Cardiac muscle cell (in vitro differentiated cells and primary cell): Measurements from ENCODE around the gene INPP5A. TPM values are rescaled to one million over a fixed set of nuclear protein-coding genes. Genes with fewer than 3 reads are reported as not detected.

ENCODE experiments used
- DNase-seq, 2 donors: peaks; one replicate each; pipeline versions ENCODE4 v3.0.0 to v3.0.0-alpha.2; 2010 to 2017; ENCODE audit warnings: low read depth in 1 of 2, low spot score in 1 of 2
- H3K27ac ChIP-seq: fragments of 200-600 bp; sonication (generic); 2 replicates; pipeline ENCODE4 v1.5.1; 2016
- H3K27me3 ChIP-seq: fragments of 200-600 bp; sonication (generic); 2 replicates; pipeline ENCODE4 v1.6.0; 2016; ENCODE audit warnings: control low read depth
- H3K36me3 ChIP-seq: fragments of 200-600 bp; sonication (generic); 2 replicates; pipeline ENCODE4 v1.5.1; 2016; ENCODE audit warnings: control low read depth
- H3K4me1 ChIP-seq: fragments of 200-600 bp; sonication (generic); 2 replicates; pipeline ENCODE4 v1.8.1; 2017; ENCODE audit warnings: low read depth, mild to moderate bottlenecking, mixed run types
- H3K4me3 ChIP-seq: fragments of 200-600 bp; sonication (generic); 2 replicates; pipeline ENCODE4 v1.5.1; 2016; ENCODE audit warnings: mild to moderate bottlenecking
- H3K9me3 ChIP-seq: fragments of 200-600 bp; sonication (generic); 2 replicates; pipeline ENCODE4 v1.5.1; 2017; ENCODE audit warnings: low read depth, mild to moderate bottlenecking, control low read depth
- polyA plus RNA-seq: library from polyadenylated mRNA; unstranded; fragments of >200 nt; fragmentation: Nextera tagmentation; extraction: Ambion mirVana; gene quantifications from 2 replicates; pipeline ENCODE4 v1.2.1, GENCODE V29; 2016
- total RNA-seq: library from RNA; depleted of rRNA; stranded (reverse); fragments of >200 nt; gene quantifications from 2 replicates; pipeline ENCODE4 v1.2.3, GENCODE V29; 2016
- TF ChIP-seq, protein P1 (sequence below): IDR thresholded peaks from 2 replicates; pipeline ENCODE4 v1.5.1; 2012; ENCODE audit warnings: low read depth, mild to moderate bottlenecking, low read length

Gene INPP5A
- total and polyA plus RNA-seq, 2 experiments from 2014 or later: 87.0 to 90.4 TPM

GRCh38 chr10:132542819-132543218 lies 5.2 kb downstream of the INPP5A start:
- TF ChIP-seq, protein P1, sequence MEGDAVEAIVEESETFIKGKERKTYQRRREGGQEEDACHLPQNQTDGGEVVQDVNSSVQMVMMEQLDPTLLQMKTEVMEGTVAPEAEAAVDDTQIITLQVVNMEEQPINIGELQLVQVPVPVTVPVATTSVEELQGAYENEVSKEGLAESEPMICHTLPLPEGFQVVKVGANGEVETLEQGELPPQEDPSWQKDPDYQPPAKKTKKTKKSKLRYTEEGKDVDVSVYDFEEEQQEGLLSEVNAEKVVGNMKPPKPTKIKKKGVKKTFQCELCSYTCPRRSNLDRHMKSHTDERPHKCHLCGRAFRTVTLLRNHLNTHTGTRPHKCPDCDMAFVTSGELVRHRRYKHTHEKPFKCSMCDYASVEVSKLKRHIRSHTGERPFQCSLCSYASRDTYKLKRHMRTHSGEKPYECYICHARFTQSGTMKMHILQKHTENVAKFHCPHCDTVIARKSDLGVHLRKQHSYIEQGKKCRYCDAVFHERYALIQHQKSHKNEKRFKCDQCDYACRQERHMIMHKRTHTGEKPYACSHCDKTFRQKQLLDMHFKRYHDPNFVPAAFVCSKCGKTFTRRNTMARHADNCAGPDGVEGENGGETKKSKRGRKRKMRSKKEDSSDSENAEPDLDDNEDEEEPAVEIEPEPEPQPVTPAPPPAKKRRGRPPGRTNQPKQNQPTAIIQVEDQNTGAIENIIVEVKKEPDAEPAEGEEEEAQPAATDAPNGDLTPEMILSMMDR: no peak
- H3K27me3 ChIP-seq: no peaks in the 10 kb centered on the region
- peaks cover 35% of the 10 kb centered on the region for H3K4me1 ChIP-seq
- H3K27ac ChIP-seq: no peak overlapping the region
- DNase-seq: no peak
- H3K36me3 ChIP-seq: no peaks in the 10 kb centered on the region
- no peaks in the 10 kb centered on the region for H3K9me3 ChIP-seq
- H3K4me3 ChIP-seq: no peak overlapping the region

- no peaks in the 10 kb centered on the region for H3K27me3 ChIP-seq
- no peak overlapping the region for H3K27ac ChIP-seq
- H3K4me3 ChIP-seq: no peak overlapping the region
- H3K4me1 ChIP-seq: peaks cover 27% of the 10 kb centered on the region
- H3K36me3 ChIP-seq: no peaks in the 10 kb centered on the region
- H3K9me3 ChIP-seq: no peaks in the 10 kb centered on the region
- TF ChIP-seq, protein P1: no peak
- DNase-seq: no peak
These were observed 6.5 kb downstream of the INPP5A start for GRCh38 chr10:132543916-132544743.

- H3K4me1 ChIP-seq: peaks cover 18% of the 10 kb centered on the region
- H3K4me3 ChIP-seq: no peak overlapping the region
- no peaks in the 10 kb centered on the region for H3K36me3 ChIP-seq
- no peaks in the 10 kb centered on the region for H3K9me3 ChIP-seq
- H3K27ac ChIP-seq: no peak overlapping the region
- H3K27me3 ChIP-seq: no peaks in the 10 kb centered on the region
- TF ChIP-seq, protein P1: no peak
- DNase-seq: no peak
These were observed 7.4 kb downstream of the INPP5A start for GRCh38 chr10:132544744-132545658.

- TF ChIP-seq, protein P1: no peak
- H3K9me3 ChIP-seq: no peaks in the 10 kb centered on the region
- DNase-seq: no peak
- peaks cover 10% of the 10 kb centered on the region for H3K4me1 ChIP-seq
- no peak overlapping the region for H3K4me3 ChIP-seq
- no peaks in the 10 kb centered on the region for H3K36me3 ChIP-seq
- no peaks in the 10 kb centered on the region for H3K27me3 ChIP-seq
- no peak overlapping the region for H3K27ac ChIP-seq
These were observed 8.2 kb downstream of the INPP5A start for GRCh38 chr10:132545659-132546367.

- DNase-seq: no peak
- TF ChIP-seq, protein P1: no peak
- H3K27ac ChIP-seq: no peak overlapping the region
- H3K27me3 ChIP-seq: no peaks in the 10 kb centered on the region
- H3K36me3 ChIP-seq: no peaks in the 10 kb centered on the region
- H3K4me3 ChIP-seq: no peak overlapping the region
- H3K9me3 ChIP-seq: no peaks in the 10 kb centered on the region
- H3K4me1 ChIP-seq: peaks cover 8% of the 10 kb centered on the region
These were observed 9.2 kb downstream of the INPP5A start for GRCh38 chr10:132546567-132547420.
